Measurements from ENCODE around the gene MPC1.
"Not testable (repeated sequence)": the region's sequence is repeated elsewhere in the genome, so short reads cannot be mapped to it uniquely, and the experiment has no call there.

MPC1 gene

DNA sequence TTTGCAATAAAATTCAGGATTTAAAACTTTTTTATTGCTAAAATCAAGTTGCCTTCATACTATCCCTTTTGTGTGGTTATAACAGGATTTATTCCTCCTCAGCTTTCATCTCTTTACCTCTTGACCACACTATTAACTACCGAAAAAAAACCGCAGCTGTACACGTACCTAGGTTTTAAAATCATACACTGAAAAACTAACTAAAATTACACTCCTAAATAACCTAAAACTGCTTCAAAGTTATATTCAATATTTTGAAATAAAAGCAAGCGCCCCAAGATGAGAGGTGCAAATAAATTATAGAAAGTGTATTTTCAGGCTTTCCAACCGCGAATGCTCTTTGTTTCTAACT is 1.4 kb downstream of the MPC1 start:
- no peak for DNase-seq (ENCODE audit: low spot score)

DNA sequence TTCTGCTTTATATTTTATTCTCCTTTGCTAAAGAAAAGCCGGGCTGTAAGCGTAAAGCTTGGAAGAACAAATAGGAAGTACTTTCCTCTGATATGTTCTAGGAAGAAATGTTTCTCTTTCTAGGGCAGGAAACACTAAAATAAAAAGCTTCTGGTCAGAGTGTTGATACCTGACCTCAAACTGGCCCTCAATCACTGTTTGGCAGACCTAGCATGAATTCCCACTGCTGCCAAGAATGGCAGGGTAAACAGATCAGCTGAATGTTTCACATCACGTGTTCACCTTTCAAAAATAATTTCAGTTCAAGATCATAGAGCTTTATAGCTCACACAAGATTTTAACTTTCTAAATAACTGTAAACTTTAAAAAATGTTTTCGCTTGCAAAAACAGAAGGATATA is 2.9 kb downstream of the MPC1 start:
- DNase-seq (ENCODE audit: low spot score), result no peak

DNA sequence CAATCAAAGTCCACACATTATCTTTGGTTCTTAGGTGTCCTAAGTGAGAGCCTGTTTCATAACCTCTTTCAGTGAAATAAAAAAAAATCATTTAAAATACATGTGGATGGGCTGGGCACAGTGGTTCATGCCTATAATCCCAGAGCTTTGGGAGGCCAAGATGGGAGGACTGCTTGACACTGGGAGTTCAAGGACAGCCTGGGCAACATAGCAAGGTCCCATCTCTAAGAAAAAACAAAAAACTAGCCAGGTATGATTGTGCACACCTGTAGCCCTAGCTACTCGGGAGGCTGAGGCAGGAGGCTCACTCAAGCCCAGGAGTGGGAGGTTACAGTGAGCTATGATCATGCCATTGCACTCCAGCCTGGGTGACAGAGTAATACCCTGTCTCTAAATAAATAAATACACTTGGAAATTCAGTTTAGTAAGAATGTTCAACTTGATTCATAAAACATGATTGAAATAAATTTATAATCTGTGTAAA is 3.6 kb downstream of the MPC1 start:
- no peak for DNase-seq (ENCODE audit: low spot score)

DNA sequence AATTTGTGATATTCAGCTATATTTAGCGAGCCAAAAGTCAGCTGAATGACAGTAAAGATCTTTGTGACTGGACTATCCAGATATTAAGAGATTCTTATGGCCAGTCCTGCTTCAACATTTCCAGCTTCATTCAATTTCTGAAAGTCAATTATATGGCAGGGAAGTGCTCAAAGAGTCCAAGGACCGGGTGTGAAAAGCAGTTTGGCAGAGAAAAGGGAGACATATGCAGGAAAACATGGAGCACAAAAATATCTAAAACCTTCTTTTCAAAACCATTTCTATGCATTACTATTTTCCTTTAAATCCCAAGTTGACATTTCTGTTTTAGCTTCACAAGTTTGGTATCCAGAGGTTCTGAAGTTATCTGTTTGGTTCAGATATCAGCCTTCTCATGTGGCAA is 5.0 kb downstream of the MPC1 start:
- no peak for DNase-seq (ENCODE audit: low spot score)

DNA sequence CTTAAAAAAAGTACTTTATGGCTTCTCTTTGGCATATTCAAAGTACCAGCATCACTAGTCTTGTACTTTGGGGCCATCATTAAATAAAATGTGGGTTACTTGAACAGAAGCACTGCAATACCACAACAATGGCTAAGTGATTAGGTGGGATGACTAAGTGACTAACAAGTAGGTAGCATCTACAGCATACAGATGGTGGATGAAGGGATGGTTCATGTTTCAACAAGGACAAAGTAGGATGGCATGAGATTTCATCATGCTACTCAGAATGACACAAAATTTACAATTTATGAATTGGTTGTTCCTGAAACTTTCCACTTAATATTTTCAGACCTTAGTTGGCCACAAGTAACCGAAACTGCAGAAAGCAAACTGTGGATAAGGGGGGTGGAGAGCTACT is 7.7 kb downstream of the MPC1 start:
- DNase-seq (ENCODE audit: low spot score), result no peak

DNA sequence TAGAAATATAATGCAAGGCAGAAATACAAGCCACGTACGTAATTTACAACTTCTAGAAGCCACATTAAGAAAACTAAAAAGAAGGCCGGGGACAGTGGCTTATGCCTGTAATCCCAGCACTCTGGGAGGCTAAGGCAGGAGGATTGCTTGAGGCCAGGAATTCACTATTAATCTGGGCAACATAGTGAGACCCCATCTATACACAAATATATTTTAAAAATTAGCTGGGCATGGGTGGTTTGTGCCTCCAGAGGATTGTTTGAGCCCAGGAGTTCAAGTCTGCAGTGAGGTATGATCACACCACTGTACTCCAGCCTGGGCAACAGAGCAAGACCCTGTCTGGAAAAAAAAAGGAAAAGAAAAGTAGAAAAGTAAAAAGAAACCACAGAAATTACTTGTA is 12.3 kb downstream of the MPC1 start:
- DNase-seq (ENCODE audit: low spot score), result no peak

DNA sequence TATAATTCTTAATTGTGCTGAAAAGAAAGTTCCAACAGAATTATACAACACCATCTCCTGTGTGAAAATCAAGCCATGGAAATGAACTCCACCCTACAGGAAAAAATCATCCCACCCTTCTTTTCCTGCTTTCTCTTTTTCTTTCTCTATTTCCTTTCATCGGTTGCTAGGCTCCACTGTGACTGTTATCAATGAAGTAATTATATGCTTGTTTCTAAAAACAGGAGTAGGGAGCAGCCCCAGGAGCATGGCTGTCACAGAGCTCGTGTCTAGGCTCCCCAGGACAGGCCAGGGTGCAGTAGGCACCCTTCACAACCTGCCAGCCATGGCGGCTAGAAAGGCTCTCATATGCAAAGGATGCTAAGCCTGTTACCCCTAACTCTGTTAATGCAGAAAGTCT is 13.0 kb downstream of the MPC1 start:
- DNase-seq (ENCODE audit: low spot score), result no peak

DNA sequence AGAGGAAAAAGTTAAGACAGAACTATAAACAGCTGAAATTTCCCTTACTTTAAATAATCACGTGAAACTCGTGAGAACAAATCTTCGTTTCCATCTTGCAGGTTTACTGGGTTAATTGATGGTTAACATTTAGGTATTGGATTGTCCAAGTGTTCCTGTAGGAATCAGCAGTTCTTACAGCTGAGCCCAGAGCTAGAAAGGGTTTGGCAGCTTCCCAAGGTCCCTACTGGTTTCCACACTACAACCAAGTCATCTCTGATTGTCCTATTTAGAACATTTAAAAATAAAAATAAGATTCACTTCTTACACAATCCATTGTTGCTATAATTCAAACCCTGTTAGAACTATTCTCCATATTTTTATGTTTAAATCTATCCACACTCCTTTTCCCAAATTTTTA is 15.8 kb downstream of the MPC1 start:
- DNase-seq (ENCODE audit: low spot score), result no peak

DNA sequence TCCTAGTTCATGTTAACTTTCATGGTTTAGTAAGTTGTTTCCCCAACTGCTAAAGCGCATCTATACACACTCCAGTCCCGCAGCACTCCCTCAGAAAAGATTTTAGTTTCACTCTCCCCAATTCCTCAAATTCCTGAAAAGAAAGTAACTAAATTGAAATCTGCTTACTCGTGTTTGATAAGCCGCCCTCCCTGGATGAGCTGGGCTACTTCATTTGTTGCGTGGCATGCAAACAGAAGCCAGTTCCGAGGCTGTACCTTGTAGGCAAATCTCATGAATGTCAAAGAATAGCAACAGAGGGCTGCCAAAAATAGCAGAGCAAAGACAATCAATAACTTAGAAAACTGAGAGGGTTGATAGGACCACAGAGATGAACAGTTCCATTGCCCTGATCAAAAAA is 16.9 kb downstream of the MPC1 start:
- DNase-seq (ENCODE audit: low spot score), result no peak

DNA sequence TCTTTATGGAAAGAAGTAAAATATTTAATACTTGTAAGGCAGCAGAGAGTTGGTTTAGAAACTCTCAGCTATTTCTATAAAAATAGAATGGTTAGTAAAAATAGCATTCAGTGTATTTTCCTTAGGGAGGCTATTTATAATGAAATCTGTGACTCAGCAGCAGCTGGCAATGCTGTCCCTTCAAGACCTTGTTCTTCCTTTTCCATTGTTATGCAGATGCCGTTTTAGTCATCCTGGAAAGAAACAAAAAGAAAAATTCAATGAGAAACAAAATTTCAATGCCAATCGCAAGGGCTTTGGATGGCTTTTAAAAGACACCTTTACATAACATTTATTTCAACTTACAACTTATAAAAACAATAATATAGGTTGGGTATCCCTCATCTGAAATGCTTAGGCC is 17.5 kb downstream of the MPC1 start:
- no peak for DNase-seq (ENCODE audit: low spot score)

DNA sequence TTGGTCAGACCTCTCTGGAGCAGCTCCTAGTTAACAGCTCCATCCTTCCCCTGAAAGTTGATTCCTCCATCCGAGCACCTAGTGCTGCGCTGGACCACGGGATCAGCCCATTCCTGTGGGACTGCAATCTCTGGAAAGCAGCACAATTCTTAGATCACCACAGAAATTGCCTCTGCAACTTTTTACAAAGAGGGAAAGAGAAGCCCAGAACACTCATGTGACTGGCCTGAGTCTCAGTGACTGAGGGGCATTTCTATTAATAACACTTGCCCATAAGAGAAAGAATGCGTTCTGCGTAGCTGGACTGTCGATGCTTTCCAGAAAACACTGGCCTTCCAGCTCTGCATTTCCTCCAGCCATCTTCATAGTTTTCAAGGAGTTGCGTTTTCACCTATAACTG is 18.3 kb downstream of the MPC1 start:
- no peak for DNase-seq (ENCODE audit: low spot score)

DNA sequence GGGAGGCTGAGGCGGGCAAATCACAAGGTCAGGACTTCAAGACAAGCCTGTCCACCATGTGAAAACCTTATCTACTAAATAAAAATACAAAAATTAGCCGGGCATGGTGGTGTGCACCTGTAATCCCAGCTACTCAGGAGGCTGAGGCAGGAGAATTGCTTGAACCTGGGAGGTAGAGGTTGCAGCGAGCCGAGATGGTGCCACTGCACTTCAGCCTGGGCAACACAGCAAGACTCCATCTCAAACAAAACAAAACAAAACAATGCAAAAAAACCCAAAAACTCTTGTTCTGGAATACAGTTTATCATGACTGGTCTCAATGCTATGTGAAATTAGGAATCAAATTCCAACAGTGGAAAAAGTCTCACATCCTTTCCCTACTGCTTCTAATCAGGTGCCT is 20.3 kb downstream of the MPC1 start:
- DNase-seq (ENCODE audit: low spot score), result not testable (repeated sequence)

DNA sequence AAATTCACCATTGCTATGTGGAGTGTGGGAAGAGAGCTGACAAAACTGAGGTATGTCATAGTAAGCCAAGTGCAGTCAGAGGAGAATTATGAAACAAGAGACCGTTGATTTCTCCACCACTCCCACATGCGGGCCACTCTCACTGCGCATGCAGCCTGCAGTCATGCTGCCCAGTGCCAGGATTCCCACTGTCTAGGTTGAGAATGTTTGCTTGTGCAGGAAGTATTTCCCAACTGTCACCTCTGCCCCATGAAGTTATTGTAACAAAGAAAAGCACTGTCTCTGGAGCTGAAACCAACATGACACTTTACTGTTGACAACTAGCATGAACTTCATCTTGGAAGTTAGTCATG is 21.7 kb downstream of the MPC1 start:
- no peak for DNase-seq (ENCODE audit: low spot score)

DNA sequence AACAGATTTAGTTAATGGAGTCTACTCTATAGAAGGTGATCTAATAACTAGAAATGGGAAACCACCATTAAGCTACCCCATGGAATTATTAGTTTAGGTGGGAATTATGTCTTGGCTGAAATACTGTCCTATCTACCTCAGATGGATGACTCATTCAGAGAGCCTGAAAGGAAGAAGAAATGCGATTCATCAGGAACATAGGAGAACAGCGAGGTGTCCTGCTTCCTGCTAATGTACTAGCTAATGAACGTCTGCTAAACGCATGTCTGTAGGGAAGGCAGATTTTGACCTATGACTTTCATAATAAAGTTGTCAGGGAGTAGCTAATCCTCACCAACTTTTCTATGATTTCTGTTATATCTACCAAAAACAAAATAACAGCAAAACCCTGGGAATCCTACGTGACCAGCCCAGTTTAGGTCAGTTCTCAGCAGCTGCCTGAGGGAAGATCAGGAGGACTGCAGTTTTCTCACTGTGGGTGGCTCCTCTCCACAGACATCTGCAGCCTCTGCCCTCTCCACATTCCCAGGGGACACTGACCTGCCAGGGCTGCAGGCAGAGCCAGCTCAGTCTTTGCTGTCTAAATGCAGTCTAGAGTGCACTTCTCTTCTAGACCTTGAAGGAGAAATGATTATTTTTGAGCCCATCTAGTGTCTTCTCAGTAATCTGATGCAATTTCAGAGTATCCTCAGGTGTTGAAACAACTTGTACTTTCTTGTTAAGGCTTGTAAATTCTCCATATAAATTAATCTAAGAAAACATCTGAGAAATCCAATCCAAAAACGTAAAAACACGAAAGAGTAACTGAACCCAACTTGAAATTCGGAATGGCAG is 22.3 kb downstream of the MPC1 start:
- DNase-seq (ENCODE audit: low spot score), result no peak

DNA sequence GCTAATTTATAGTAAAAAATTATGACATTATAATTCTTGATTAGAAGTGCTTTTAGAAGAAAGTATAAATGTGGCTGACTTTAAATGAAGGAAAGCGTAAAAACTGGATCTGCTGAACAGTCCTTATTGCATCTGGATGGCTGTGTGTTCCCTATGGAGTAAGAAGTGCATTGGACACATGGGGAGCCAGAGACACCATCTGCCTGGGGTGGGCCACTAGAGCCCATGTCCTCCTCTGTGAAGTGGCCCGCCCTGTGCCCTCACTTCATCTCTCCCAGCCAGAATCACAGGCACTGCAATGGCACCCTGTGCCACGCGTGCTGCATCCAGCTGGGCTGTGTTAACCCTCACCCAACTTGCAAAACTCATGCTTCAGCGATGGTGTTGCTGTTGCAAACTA is 27.2 kb downstream of the MPC1 start:
- no peak for DNase-seq (ENCODE audit: low spot score)

DNA sequence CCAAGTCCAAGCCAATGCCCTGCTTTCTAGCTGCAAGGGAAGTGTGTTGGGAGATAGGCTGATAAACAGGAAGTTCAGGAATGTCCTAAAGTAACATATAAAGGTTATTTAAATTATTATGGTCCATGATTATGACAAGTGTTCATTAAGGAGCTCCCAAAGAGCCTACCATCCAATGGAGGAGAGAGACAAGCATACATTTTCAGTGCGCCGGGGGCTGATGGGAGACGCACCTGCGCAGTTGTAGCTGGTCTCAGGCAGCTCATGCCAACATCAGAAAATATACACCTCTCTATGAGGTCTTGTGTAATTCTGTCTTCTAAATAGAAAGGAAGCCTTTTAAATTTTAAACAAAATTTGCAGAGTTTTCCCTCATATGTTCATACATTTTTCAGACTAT is 27.8 kb downstream of the MPC1 start:
- no peak for DNase-seq (ENCODE audit: low spot score)

DNA sequence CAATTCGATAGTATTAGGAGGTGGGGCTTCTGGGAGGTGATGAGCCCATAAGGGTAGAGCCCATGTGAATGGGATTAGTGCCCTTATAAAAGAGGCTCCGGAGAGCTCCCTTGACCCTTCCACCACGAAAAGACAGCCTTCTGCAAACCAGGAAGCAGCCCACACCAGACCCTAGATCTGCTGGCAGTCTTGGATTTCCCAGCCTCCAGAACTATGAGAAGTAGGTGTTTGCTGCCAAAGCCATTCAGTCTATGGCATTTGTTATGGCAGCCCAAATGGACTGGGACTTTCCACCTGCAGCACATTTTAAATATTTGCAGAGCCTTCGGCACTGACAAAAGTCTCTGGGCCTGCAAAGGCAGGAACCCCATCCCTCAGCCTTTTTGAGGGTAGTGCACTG is 28.6 kb downstream of the MPC1 start:
- DNase-seq (ENCODE audit: low spot score), result no peak

DNA sequence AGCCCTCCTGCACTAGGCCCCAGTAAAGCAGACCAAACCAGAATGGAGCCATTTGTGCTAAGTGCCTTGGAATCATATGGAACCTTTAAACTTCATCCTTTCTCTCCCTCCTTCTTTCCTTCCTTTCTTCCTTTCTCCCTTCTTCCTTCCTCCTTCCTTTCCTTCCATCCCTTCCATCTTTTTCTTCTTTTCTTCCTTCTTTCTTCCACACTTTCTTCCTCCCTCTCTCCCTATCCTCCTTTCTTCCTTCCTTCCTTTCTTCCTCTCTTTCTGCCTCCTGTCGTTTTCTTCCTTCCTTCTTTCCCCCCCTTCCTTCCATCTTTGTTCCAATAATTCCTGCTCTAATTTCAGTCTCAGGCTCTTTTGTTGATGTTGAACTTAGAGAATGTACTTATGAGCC is 29.2 kb downstream of the MPC1 start:
- no peak for DNase-seq (ENCODE audit: low spot score)

DNA sequence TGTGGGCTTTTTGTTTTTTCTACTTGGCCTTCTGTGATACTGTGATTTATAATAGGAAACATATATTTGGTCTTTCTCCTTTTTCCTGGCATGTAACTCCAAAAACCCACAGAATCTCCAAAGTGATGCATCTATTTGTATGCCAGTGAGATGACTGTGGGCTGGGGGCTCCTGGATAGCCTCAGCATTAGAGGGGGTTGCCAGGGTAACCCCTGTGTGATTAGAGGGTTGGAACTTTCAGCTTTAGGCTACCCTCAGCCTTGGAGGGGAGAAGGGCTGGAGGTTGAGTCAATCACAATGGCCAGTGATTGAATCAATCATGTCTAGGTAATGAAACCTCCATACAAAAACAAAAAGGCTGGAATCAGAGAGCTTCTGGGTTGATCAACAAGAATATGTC is 29.8 kb downstream of the MPC1 start:
- DNase-seq (ENCODE audit: low spot score), result no peak

DNA sequence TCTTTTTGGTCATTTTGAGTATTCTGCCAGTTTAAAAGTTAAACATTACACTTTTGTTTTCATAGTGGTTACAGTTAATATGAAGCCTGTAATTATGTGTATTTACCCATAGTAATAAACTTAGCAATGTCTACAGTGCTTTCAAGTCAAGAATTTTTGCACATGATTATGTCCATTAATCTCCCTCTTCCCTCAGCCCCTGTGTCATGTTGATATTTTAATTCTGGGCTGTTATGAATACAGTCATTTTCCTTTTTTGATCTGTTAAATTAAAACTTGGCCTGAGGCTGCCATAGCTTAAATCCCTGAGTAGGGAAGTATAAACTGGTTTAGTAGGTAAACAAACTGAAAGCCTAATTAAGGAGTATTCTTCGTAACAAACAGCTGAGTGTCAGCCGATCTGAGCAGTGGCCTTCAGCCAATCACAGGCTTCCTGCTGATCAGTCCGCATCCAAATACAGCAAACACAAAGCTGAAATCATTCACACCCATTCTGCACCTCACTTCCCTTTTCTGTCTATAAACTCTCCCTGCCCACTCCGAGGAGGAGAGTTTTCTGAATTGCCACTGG is 30.9 kb downstream of the MPC1 start:
- no peak for DNase-seq (ENCODE audit: low spot score)

DNA sequence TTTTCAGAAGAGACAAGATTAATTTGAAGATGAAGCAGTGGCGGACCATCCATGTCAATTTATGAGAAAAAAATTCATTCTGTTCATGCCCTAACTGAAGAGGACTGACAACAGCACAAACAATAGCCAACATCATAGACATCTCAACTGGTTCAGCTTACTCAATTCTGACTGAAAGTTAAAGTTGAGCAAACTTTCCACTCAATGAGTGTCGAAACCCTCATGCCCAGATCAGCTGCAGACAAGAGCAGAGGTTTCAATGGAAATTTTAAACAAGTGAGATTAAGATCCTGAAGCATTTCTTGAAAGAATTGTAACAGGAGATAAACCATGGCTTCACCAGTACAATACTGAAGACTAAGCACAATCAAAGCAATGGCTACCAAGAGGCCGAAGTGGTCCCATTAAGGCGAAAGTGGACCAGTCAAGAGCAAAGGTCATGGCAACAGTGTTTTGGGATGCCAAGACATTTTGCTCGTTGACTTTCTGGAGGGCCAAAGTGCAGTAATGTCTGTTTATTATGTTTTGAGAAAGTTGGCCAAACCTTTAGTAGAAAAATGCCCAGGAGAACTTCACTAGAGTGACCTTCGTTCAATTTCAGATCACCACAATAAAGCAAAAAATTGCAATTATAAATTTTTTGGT is 34.3 kb downstream of the MPC1 start:
- DNase-seq (ENCODE audit: low spot score), result no peak

DNA sequence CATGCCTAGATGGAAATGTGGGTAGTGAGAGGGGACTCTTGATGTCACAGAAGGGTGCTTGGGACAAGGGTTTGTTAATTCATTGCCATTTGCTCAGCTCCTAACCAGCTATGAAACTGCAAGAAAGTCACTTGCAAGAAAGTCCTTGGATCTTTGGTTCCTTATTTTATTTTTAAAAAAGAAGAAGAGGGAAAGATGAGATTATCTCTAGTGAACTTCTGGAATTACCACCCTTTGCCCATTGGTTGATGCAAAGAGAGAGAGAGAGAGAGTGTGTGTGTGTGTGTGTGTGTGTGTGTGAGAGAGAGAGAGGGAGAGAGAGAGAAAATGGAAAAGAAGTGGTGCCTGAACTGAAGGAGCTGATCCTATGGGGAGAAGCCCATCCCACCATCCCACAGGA is 35.8 kb downstream of the MPC1 start:
- no peak for DNase-seq (ENCODE audit: low spot score)

DNA sequence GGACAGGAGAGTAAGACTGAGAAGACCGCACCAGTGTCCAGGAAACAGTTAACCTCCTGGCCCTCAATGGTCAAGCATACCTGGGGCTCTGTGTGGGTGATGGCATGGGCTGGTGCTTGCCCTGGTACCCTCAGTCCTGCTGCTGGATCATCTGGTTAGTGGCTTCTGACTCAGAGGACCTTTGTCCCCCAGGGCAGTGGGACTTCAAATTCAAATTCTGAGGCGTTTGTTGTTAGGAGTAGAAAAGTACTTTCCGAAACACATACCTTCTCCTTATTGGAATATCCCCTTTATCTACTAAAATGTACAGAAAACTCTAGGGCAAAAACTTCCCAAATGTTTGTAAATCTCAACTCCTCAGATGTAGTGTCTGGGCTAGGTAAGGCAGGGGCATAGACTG is 36.3 kb downstream of the MPC1 start:
- DNase-seq (ENCODE audit: low spot score), result no peak

DNA sequence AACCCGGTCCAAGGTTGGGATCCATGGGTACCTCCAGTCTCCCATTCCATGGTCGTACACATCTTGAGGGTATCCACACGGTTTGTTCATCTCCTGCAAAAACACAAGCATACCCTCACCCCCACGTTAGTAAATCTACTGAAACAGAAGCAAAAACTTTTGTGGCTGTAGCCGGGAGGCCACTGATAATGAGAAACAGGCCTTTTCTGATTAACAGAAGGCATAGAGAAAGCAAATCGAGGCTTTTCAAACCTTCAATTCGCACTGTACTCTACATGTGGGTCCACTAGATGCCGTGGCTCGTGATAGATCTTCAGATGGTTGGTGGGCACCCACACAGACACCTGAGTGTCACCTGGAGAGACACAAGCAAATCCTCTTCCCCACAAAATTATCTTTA is 37.1 kb downstream of the MPC1 start:
- not testable (repeated sequence) for DNase-seq (ENCODE audit: low spot score)

All from hematopoietic multipotent progenitor cell treated with erythropoietin and hydrocortisone succinate and interleukin-3 and kit ligand, for 15 days (in vitro differentiated cells).